ENCODE measurements around the gene NPTX1. TPM values are rescaled to one million over a fixed set of nuclear protein-coding genes. Genes with fewer than 3 reads are reported as not detected.
A peak's percentile ranks its signal among the peaks of the same experiment; 100 is the strongest.

Gene NPTX1
- total and polyA plus RNA-seq, 2 experiments from 2014 or later, result 3.4 to 20.5 TPM

- H3K4me1 ChIP-seq (ENCODE audit: insufficient read depth), result peaks cover 7% of the 10 kb centered on the region; the same call in 1 of the 2 replicates
- H3K36me3 ChIP-seq (ENCODE audit: insufficient read depth), result no peaks in the 10 kb centered on the region
- no peaks in the 10 kb centered on the region for H3K79me2 ChIP-seq (replicated peaks; ENCODE audit: insufficient read depth)
- H3F3A ChIP-seq (replicated peaks; ENCODE audit: low read depth), result no peaks in the 10 kb centered on the region
- ATAC-seq (no peak), DNase-seq (ENCODE audit: low spot score) (no peak)
- peak overlapping the region; percentile 84 for H3K4me2 ChIP-seq
- H4K20me1 ChIP-seq (replicated peaks; ENCODE audit: insufficient read depth), result 0 out of 2 replicates have a peak, but pooled peaks cover 5% of the 10 kb centered on the region
- no peak overlapping the region for H3K27ac Mint-ChIP-seq
- peaks cover 3% of the 10 kb centered on the region; the same call in 1 of the 3 replicates for H3K36me3 Mint-ChIP-seq (ENCODE audit: low read depth)
- peak overlapping the region; percentile 91 for H2AFZ ChIP-seq
- peaks cover 29% of the 10 kb centered on the region for H3K4me1 Mint-ChIP-seq
- no peaks in the 10 kb centered on the region for H3K9me2 ChIP-seq (ENCODE audit: insufficient read depth)
- no peaks in the 10 kb centered on the region; the same call in 1 of the 3 replicates for H3K9me3 Mint-ChIP-seq
- H3K27ac ChIP-seq (ENCODE audit: low read depth), result no peak overlapping the region
- TF ChIP-seq POLR2AphosphoS5 (IDR thresholded peaks at IDR 0.05; ENCODE audit: low read depth) (no peak), ETS1 (IDR thresholded peaks at IDR 0.05) (no peak), EZH2 (IDR thresholded peaks at IDR 0.05; ENCODE audit: low read depth, unreplicated experiment) (peak; percentile 5)
- peaks cover 69% of the 10 kb centered on the region for H3K27me3 Mint-ChIP-seq (ENCODE audit: insufficient read depth, low read depth, poor library complexity)
- H3K4me3 ChIP-seq, result peak overlapping the region; percentile 60
- peaks cover 83% of the 10 kb centered on the region for H3K27me3 ChIP-seq (ENCODE audit: insufficient read depth)
- H3K4me3 Mint-ChIP-seq, result peak overlapping the region; percentile 59
Observed at GRCh38 chr17:80479246-80479566, 2.8 kb upstream of the NPTX1 start.

GRCh38 chr17:80478487-80479245 lies 2.3 kb upstream of the NPTX1 start:
- H3K4me3 Mint-ChIP-seq, result peak overlapping the region; percentile 59
- H3K9me2 ChIP-seq (ENCODE audit: insufficient read depth), result no peaks in the 10 kb centered on the region
- TF ChIP-seq EZH2 (IDR thresholded peaks at IDR 0.05; ENCODE audit: low read depth, unreplicated experiment) (peak; percentile 79), ETS1 (IDR thresholded peaks at IDR 0.05) (no peak), CREB1 (CRISPR knock-in tag; IDR thresholded peaks at IDR 0.05; ENCODE audit: low read depth) (no peak), ZNF462 (CRISPR knock-in tag; IDR thresholded peaks at IDR 0.05) (no peak)
- H3K27me3 Mint-ChIP-seq (ENCODE audit: insufficient read depth, low read depth, poor library complexity), result peaks cover 74% of the 10 kb centered on the region
- H3K4me3 ChIP-seq, result peak overlapping the region; percentile 60
- no peak overlapping the region for H3K27ac Mint-ChIP-seq
- peak; percentile 78 for DNase-seq (ENCODE audit: low spot score)
- H3K4me1 ChIP-seq (ENCODE audit: insufficient read depth), result peaks cover 7% of the 10 kb centered on the region; the same call in 1 of the 2 replicates
- peaks cover 29% of the 10 kb centered on the region for H3K4me1 Mint-ChIP-seq
- no peaks in the 10 kb centered on the region for H3F3A ChIP-seq (replicated peaks; ENCODE audit: low read depth)
- no peak overlapping the region for H3K27ac ChIP-seq (ENCODE audit: low read depth)
- no peaks in the 10 kb centered on the region; the same call in 1 of the 3 replicates for H3K9me3 Mint-ChIP-seq
- H3K4me2 ChIP-seq, result peak overlapping the region; percentile 84
- peaks cover 3% of the 10 kb centered on the region; the same call in 1 of the 3 replicates for H3K36me3 Mint-ChIP-seq (ENCODE audit: low read depth)
- no peaks in the 10 kb centered on the region for H3K79me2 ChIP-seq (replicated peaks; ENCODE audit: insufficient read depth)
- ATAC-seq, result peak; percentile 25
- peak overlapping the region; percentile 91 for H2AFZ ChIP-seq
- H3K36me3 ChIP-seq (ENCODE audit: insufficient read depth), result no peaks in the 10 kb centered on the region
- H3K27me3 ChIP-seq (ENCODE audit: insufficient read depth), result peaks cover 88% of the 10 kb centered on the region
- 0 out of 2 replicates have a peak, but pooled peaks cover 5% of the 10 kb centered on the region for H4K20me1 ChIP-seq (replicated peaks; ENCODE audit: insufficient read depth)
